T-helper 1 cell treated with Interleukin-12 subunit alpha and Interleukin-12 subunit beta and Interleukin-4 antibody, amounts not matched to agents 30 ng/mL and 1 ng/mL, for 36 hours (primary cell): ENCODE measurements around the gene TMEM50B. TPM values are rescaled to one million over a fixed set of nuclear protein-coding genes. Genes with fewer than 3 reads are reported as not detected.
"Not testable (repeated sequence)": the region's sequence is repeated elsewhere in the genome, so short reads cannot be mapped to it uniquely, and the experiment has no call there.

Experiments
- intact Hi-C: fragments of 100-400 bp; cut with micrococcal nuclease; formaldehyde crosslinking; loops from one replicate; pipeline ENCODE4 v1.15.1; 2024
- total RNA-seq: library from RNA; stranded (reverse); gene quantifications from 2 replicates; pipeline ENCODE4 v1.2.3, GENCODE V29; 2022

TMEM50B gene
- 34.5 and 37.8 TPM in 2 replicates for total RNA-seq

DNA sequence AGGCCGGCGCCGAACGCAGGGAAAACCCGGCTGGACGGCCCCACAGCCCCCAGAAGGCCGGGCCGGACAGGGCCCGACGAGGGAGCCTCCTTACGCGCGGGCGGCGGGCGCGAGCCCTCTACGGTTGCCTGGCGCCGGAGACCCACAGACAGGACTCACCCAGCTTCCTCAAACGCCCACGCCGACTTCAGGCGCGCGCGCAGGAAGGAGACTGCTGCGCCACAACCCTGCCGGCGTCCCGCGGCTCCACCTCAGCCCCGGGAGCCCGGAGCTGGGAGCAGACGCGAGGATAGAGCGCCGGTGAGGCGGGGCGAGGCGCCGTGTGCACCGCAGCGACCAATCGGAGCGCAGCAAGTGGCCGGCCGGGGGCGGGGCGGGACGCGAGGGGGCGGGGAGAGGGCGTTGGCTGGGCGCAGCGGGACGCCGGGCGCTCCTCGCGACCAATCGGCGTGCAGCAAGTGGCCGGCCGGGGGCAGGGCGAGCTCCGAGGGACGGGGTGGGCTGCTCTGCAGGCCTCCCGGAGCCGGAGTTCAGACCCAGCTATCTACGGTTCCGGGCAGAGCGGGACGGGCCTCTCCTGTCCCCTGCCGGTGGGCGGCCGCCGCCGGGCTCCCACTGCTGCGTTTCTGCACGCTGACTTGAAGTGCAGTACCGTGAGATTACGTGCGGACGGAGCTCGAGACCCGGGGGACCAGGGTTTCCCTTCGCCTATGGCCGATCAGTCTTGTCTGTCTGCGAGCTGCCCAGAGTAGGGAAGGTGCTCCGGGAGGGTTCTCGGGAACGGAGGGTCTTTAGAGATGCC is at the start of gene TMEM50B:
TMEM50B (minus strand) TSS at position 296 of the 802 bp plus-strand sequence. CDS start 11,089 bp downstream, outside the sequence.
- intact Hi-C loops = loop anchor here (1.0 to 5.0 kb wide), 12 partner anchors 11 to 1201 kb away; partner anchors contain the start of genes DNAJC28, DONSON, GART and IFNAR1

DNA sequence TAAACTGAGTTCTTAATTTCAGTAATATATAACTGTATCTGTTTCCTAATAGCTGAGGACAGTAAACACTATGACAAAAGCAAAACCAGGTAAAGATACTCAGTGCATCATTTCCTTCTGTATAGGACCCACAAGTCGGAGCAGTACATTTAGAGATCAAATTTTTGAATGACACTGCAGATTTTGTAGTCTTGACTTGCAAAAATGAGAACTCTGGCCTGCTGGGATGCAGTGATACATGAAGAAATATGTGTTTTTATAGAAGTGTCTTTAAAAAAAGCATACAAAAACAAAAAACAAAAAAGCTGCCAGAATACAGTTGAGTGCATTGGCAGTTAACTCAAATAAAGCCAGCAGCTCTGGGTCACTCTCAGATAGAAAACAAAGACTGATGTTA is 43.2 kb upstream of the TMEM50B start:
- intact Hi-C loops = no loop called here

DNA sequence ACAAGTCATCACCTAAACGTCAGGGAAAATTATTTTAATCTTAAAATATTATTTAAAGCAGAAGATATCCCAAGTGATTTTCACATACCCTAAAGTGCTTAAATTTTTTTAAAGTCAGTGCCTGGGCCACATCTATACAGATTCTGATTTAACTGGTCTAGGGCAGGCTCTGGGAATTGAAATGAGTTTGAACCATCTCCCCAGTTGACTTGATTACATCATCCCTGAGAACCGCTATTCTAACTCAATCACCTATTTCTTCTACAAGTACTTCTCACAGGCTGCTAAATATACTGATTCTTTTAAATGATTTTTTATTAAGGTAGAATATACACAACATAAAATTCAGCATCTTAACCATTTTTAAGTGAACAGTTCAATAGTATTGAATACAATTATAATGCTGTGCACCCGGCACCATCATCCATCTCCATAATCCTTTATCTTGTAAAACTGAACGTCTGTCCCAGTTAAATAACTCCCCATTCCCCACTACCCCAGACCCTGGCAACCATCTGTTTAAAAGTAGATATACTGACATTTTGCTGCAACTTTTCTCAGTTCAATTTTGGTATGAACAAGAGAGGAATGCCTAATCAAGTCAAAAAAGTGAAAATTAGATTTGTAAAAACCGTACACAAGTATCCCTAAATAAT is 42.7 kb upstream of the TMEM50B start:
- intact Hi-C loops = no loop called here

GRCh38 chr21:33518899-33519298 is 39.1 kb upstream of the TMEM50B start:
- intact Hi-C loops = no loop called here

DNA sequence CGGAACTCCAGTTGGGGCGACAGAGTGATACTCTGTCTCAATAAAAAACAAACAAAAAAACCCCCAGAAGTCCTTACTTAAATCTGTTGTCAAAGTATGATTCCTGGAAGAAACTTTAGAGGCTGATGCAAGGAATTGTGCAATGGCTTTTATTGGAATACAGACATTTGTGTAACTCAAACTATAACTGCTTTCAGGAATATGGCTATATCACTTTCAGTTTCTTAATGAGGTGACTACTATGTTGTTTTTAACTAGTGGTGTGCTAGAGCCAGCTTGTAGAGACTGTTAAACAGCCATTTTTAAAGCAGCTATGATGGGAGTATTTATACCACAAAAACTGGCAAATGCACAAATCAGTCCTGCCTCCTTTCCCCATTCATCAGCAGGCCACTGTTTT is 34.5 kb upstream of the TMEM50B start:
- intact Hi-C loops = loop anchor here (1.0 kb wide), 1 partner anchor 35 kb away; the partner anchor contains the start of gene TMEM50B

DNA sequence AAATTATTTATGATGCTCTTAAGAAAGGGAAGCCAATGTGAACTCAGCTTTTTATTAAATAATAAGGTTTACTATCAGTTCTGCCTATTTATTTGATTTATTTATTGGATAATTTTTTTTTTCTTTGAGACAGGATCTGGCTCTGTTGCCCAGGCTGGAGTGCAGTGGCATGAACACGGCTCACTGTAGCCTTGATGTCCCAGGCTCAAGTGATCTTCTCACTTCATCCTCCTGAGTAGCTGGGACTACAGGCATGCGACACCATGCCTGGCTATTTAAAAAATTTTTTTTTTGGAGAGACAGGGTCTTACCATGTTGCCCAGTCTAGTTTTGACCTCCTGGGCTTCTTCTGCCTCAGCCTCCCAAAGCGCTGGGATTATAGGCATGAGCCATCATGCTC is 32.7 kb upstream of the TMEM50B start:
- intact Hi-C loops = no loop called here

DNA sequence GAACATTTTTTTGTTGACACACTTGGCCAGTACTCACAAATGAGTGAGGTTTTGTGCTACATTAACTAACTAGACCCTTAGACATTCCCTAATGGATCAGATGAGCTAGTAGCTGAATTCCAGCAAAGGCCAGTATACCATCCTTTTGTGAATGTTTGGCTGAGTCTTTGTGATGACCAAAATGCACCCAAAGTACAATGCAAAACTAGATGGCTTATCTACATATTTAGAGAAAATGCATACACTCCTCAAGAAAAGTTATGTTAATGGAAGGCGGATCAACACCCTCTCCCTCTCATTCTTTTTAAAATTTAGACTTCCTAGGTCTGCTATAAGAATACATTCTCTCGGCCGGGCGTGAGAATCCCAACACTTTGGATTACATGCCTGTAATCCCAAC is 31.9 kb upstream of the TMEM50B start:
- intact Hi-C loops = no loop called here

DNA sequence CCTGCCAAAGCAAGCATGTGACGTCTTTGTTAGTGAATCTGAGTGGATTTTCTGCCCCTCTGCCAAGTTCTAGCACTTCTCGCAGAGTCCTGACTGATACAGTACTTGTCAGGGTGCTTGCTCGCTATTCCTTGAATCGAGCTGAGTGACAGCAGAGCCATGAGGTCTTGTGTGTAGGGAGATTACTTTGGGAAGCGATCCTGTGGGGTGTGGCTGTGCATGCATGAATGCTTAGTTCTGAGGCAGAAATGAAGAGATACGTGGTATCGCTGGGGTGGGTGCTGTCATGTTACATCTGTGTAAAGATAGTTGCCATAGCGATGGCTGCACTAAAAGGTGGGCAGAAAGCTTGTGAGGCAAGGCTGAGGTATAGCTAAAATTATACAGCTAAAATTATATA is 31.1 kb upstream of the TMEM50B start:
- intact Hi-C loops = no loop called here

GRCh38 chr21:33507003-33507402 is 27.2 kb upstream of the TMEM50B start:
- intact Hi-C loops = not testable (repeated sequence)

DNA sequence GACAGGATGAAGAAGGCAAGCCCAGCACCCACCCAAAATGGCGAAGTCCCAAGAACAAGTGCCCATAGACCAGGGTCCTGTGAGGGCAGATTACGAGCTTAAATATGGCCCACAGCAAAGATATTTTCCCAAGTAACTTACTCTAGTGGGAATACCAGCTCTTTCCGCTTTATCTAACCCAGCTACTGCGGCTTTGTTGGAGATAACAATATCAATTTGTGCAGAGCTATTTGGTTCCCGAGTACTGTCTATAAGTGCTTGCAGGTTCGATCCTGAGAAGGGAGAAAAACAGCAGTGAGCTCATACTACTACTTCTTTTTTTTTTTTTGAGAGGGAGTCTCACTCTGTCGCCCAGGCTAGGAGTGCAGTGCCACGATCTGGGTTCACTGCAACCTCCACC is 26.1 kb upstream of the TMEM50B start:
- intact Hi-C loops = no loop called here

DNA sequence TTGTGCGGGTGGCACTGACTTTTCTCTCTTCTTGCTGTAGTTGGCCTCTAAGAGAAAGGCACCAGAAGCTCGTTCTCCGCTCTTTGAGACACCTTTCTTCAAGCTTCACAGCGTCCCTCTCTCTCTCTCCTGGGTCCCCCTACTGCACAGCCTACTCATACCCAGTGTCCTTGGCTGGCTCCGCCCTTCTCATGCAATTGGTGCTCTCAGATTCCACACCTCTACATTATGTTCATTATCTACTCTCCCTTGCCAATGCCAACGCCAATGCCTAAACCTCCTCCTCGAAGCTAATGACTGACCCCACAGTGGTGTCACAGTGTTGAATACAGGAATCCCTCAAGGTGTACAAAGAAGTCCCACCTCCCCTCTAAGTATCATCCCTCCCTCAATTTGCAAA is 16.6 kb upstream of the TMEM50B start:
- intact Hi-C loops = no loop called here

- intact Hi-C loops = no loop called here
Measured at GRCh38 chr21:33495743-33496142, 16.0 kb upstream of the TMEM50B start.

DNA sequence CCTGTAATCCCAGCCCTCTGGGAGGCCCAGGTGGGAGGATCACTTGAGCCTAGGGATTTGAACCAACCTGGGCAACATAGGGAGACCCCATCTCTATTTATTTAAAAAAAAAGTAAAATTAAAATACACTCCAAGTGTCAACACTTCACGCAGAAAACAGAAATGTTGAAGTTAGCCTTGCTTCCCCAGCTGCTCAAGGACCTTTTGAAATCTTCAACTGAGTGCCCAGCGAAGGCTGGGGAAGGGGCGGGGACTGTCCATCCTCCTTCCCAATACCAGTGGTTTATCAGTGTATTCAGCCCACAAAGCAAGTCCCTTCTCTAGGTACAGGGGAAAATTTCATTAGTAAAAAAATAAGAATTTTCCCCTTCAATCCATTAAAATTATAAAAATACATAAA is 14.0 kb upstream of the TMEM50B start:
- intact Hi-C loops = loop anchor here (5.0 kb wide), 1 partner anchor 1216 kb away; the partner anchor contains the start of gene MIS18A

DNA sequence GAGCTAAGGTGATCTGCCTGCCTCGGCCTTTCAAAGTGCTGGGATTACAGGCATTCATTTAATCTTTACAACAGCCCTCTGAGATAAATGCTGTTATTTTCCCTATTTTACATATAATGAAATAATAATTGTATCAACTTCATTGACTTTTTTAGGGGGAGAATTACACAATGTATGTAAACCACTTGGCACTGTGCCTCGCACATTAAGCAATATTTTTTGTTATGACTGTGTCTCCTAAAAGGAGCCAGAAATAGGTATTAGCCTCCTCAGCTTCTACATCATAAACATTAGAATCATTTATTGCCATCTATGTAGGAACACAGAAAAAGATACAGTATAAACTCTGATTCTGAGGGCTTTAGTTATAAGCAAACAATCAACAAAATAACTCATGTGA is 12.8 kb upstream of the TMEM50B start:
- intact Hi-C loops = loop anchor here (5.0 kb wide), 1 partner anchor 1215 kb away; the partner anchor contains the start of gene MIS18A

- intact Hi-C loops = loop anchor here (1.0 to 5.0 kb wide), 10 partner anchors 11 to 1833 kb away; partner anchors contain the start of genes DONSON, GART, IFNAR2 and MIS18A
Measured at GRCh38 chr21:33491373-33492102, 11.8 kb upstream of the TMEM50B start, which contains the start of gene DNAJC28. DNAJC28 (minus strand) TSS chr21:33491716; CDS start chr21:33489393, 2,323 bp downstream.

GRCh38 chr21:33490991-33491372 is 11.2 kb upstream of the TMEM50B start:
- intact Hi-C loops = loop anchor here (1.0 to 5.0 kb wide), 10 partner anchors 11 to 1832 kb away; partner anchors contain the start of genes DONSON, GART, IFNAR2 and MIS18A

DNA sequence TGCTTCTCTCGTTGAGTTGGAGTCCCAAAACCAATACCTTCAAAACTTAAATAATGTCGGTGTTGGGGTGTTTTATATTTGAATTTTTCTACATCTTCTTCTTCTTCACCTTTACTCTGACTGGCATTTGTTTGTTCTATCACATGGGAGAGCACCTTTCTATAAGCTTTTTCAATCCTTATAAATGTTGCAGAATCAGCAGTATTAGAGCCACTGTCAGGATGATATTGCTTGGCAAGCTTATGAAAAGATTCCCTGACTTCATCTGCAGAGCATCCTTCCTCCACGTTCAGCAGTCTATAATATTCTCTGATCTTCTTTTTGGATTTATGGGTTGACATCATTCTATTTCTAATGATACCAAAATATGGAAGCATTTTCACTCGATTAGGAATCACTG is 9.2 kb upstream of the TMEM50B start:
- intact Hi-C loops = no loop called here

DNA sequence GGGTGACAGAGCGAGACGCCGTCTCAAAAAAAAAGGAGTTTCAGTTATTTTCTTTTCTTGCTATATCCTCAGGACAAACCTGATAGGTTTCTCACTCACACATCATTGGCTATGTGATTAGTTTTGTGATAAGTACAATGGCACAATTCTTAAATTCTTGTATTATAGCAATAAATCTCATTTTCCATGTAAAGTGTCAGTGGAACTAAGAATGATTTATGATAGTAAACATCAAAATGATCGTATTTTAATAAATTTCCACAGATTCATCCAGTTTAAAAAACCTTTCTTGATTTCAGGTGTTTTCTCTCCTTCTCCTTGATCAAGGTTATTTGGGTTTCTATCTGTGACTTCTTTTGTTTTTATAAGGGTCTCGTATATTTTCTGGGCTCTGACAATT is 8.2 kb upstream of the TMEM50B start:
- intact Hi-C loops = no loop called here

DNA sequence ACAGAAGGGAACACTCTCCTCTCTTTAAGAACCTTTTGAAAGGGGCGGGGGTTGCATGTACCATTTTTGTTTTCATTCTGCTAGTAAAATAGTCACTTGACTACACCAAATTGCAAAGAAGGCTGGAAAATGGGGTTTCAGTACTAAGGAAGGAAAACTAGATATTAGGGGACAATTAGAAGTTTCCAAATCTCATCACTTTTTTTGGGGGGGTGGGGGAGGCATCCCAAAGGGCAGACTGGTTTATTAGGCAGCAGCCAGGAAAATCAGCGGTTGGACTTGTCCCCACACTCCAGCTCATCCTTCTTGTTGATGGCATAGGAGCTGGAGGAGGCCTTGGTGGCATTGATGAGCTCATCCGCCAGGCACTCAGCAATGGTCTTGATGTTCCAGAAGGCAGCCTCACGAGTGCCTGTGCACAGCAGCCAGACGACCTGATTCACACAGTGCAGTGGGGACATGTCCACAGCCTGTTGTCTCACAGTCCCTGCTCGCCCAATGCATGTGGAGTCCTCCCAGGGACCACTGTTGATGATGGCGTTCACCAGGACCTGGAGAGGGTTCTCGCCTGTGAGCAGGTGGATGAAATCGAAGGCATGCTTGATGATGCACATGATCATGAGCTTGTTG is 1.7 kb upstream of the TMEM50B start:
- intact Hi-C loops = no loop called here

GRCh38 chr21:33480481-33481103 is 818 bp upstream of the TMEM50B start:
- intact Hi-C loops = loop anchor here (1.0 kb wide), 5 partner anchors 11 to 162 kb away; partner anchors contain the start of genes DNAJC28, DONSON, GART and IFNAR1
